ENCODE results near the gene CAMLG.
"Not testable (repeated sequence)": the region's sequence is repeated elsewhere in the genome, so short reads cannot be mapped to it uniquely, and the experiment has no call there.

Gene CAMLG

GRCh38 chr5:134738133-134738962 lies at the start of gene CAMLG:
Gene CAMLG, plus strand, starts transcription at chr5:134738548. Its CDS starts 73 bp downstream, at chr5:134738621.
- FAIRE-seq (peak; percentile 91), DNase-seq (ENCODE audit: insufficient read length, low spot score) (peak; percentile 87)

- DNase-seq (ENCODE audit: insufficient read length, low spot score); FAIRE-seq: not testable (repeated sequence)
Observed at GRCh38 chr5:134690144-134690543, 48.2 kb upstream of the CAMLG start.

- DNase-seq (ENCODE audit: insufficient read length, low spot score) (no peak), FAIRE-seq (no peak)
Observed at GRCh38 chr5:134692722-134693121, 45.6 kb upstream of the CAMLG start.

- FAIRE-seq, result no peak
Observed at GRCh38 chr5:134708301-134708700, 30.0 kb upstream of the CAMLG start.

GRCh38 chr5:134714120-134714519 lies 24.2 kb upstream of the CAMLG start:
- DNase-seq (ENCODE audit: insufficient read length, low spot score) (no peak), FAIRE-seq (no peak)

More at GRCh38 chr5:134708301-134708700, 30.0 kb upstream of the CAMLG start:
- DNase-seq (ENCODE audit: insufficient read length, low spot score), result no peak

GRCh38 chr5:134714541-134714940 lies 23.8 kb upstream of the CAMLG start:
- FAIRE-seq (no peak), DNase-seq (ENCODE audit: insufficient read length, low spot score) (no peak)

- FAIRE-seq; DNase-seq (ENCODE audit: insufficient read length, low spot score): not testable (repeated sequence)
Observed at GRCh38 chr5:134715466-134715865, 22.9 kb upstream of the CAMLG start.

- FAIRE-seq, result no peak
- no peak for DNase-seq (ENCODE audit: insufficient read length, low spot score)
Observed at GRCh38 chr5:134724872-134725271, 13.5 kb upstream of the CAMLG start.

- no peak for FAIRE-seq
- no peak for DNase-seq (ENCODE audit: insufficient read length, low spot score)
Observed at GRCh38 chr5:134732819-134733218, 5.5 kb upstream of the CAMLG start.

- DNase-seq (ENCODE audit: insufficient read length, low spot score) (no peak), FAIRE-seq (no peak)
Observed at GRCh38 chr5:134735243-134735642, 3.1 kb upstream of the CAMLG start.

GRCh38 chr5:134736173-134736812 lies 2.1 kb upstream of the CAMLG start:
- FAIRE-seq, result no peak

GRCh38 chr5:134738963-134739661 lies 764 bp downstream of the CAMLG start:
- DNase-seq (ENCODE audit: insufficient read length, low spot score) (peak; percentile 21), FAIRE-seq (no peak)

More at GRCh38 chr5:134736173-134736812, 2.1 kb upstream of the CAMLG start:
- DNase-seq (ENCODE audit: insufficient read length, low spot score), result no peak

GRCh38 chr5:134741052-134741451 lies 2.7 kb downstream of the CAMLG start:
- DNase-seq (ENCODE audit: insufficient read length, low spot score) (no peak), FAIRE-seq (no peak)

- FAIRE-seq (no peak), DNase-seq (ENCODE audit: insufficient read length, low spot score) (no peak)
Observed at GRCh38 chr5:134742134-134742533, 3.8 kb downstream of the CAMLG start.

- FAIRE-seq, result peak; percentile 21
- no peak for DNase-seq (ENCODE audit: insufficient read length, low spot score)
Observed at GRCh38 chr5:134749415-134749814, 11.1 kb downstream of the CAMLG start.

GRCh38 chr5:134758176-134758503 lies 19.8 kb downstream of the CAMLG start:
- DNase-seq (ENCODE audit: insufficient read length, low spot score) (no peak), FAIRE-seq (no peak)

GRCh38 chr5:134758504-134759341 lies 20.4 kb downstream of the CAMLG start, which contains the start of gene DDX46:
Gene DDX46, plus strand, starts transcription at chr5:134758779. Its CDS starts 160 bp downstream, at chr5:134758939.
- FAIRE-seq (peak; percentile 97), DNase-seq (ENCODE audit: insufficient read length, low spot score) (peak; percentile 93)

GRCh38 chr5:134767528-134768291 lies 29.4 kb downstream of the CAMLG start:
- not testable (repeated sequence) for FAIRE-seq; DNase-seq (ENCODE audit: insufficient read length, low spot score)

- no peak for FAIRE-seq
- DNase-seq (ENCODE audit: insufficient read length, low spot score), result no peak
Observed at GRCh38 chr5:134769206-134769605, 30.9 kb downstream of the CAMLG start.
